A549 (cell line): ENCODE measurements around the gene TLR9.

Source experiments
- TP53 ChIP-seq: fragments of 250-450 bp; sonication (Bioruptor Pico); IDR thresholded peaks from 2 replicates; pipeline ENCODE4 v1.5.0; 2021; ENCODE audit warnings: mild to moderate bottlenecking, moderate library complexity
- TF ChIP-seq, protein P1 (sequence below): fragments of >200 bp; sonication (Bioruptor Twin); formaldehyde crosslinking; IDR thresholded peaks from 3 replicates; pipeline ENCODE4 v1.5.1; 2016

DNA sequence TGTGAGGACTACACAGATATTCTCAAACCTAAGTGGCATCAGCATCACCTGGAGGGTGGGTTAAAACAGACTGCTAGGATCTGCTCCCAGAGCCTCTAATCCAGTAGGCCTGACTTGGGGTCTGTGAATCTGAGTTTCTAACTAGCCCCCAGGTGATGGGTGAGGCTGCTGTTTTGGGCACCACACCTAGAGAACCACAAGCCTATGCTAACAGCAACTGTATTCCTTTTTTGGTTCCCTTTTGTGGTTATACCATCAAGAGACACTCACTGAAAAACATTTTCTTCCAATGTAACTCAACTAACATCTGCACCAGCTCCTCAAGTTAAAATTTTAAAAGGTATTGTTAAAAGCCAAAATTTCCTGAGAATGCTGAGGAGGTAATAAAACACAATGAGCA is 37.0 kb upstream of the TLR9 start:
- TF ChIP-seq, protein P1, sequence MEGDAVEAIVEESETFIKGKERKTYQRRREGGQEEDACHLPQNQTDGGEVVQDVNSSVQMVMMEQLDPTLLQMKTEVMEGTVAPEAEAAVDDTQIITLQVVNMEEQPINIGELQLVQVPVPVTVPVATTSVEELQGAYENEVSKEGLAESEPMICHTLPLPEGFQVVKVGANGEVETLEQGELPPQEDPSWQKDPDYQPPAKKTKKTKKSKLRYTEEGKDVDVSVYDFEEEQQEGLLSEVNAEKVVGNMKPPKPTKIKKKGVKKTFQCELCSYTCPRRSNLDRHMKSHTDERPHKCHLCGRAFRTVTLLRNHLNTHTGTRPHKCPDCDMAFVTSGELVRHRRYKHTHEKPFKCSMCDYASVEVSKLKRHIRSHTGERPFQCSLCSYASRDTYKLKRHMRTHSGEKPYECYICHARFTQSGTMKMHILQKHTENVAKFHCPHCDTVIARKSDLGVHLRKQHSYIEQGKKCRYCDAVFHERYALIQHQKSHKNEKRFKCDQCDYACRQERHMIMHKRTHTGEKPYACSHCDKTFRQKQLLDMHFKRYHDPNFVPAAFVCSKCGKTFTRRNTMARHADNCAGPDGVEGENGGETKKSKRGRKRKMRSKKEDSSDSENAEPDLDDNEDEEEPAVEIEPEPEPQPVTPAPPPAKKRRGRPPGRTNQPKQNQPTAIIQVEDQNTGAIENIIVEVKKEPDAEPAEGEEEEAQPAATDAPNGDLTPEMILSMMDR, result no peak
- no peak for TF ChIP-seq TP53 (CRISPR knock-in tag)
